GM06990 (cell line): ENCODE measurements around the gene OSBP2.

Source experiments
- DNase-seq: peaks from one replicate; pipeline ENCODE4 v3.0.0-alpha.2; 2011; ENCODE audit not compliant: insufficient read length; ENCODE audit errors: extremely low read depth
- H3K27me3 ChIP-seq: replicated peaks from 2 replicates; pipeline ENCODE4 v1.6.0; 2011; ENCODE audit warnings: low read length; ENCODE audit not compliant: control insufficient read depth, insufficient read depth
- H3K36me3 ChIP-seq: 2 replicates; pipeline ENCODE4 v1.5.1; 2011; ENCODE audit warnings: low read length; ENCODE audit not compliant: control insufficient read depth, insufficient read depth
- H3K4me3 ChIP-seq: replicated peaks from 2 replicates; pipeline ENCODE4 v1.5.1; 2011; ENCODE audit warnings: low read depth, mild to moderate bottlenecking, control low read depth, low read length
- CTCF ChIP-seq: IDR thresholded peaks from 2 replicates; pipeline ENCODE4 v1.5.1; 2011; ENCODE audit warnings: low read length, control low read depth, mild to moderate bottlenecking, inconsistent platforms; ENCODE audit not compliant: insufficient read depth, poor library complexity, severe bottlenecking

OSBP2 gene

GRCh38 chr22:30870451-30871345, 176.0 kb downstream of the OSBP2 start:
- no peak for TF ChIP-seq CTCF
- H3K27me3 ChIP-seq: no peaks in the 10 kb centered on the region; the same call in 1 of the 2 replicates
- H3K36me3 ChIP-seq: no peaks in the 10 kb centered on the region
- H3K4me3 ChIP-seq: no peak overlapping the region
- DNase-seq: no peak

GRCh38 chr22:30871391-30872284, 177.0 kb downstream of the OSBP2 start:
- no peaks in the 10 kb centered on the region; the same call in 1 of the 2 replicates for H3K27me3 ChIP-seq
- H3K4me3 ChIP-seq: no peak overlapping the region
- DNase-seq: no peak
- no peak for TF ChIP-seq CTCF
- no peaks in the 10 kb centered on the region for H3K36me3 ChIP-seq

GRCh38 chr22:30872285-30873041, 177.8 kb downstream of the OSBP2 start:
- TF ChIP-seq CTCF: no peak
- H3K36me3 ChIP-seq: no peaks in the 10 kb centered on the region
- no peak overlapping the region for H3K4me3 ChIP-seq
- no peaks in the 10 kb centered on the region; the same call in 1 of the 2 replicates for H3K27me3 ChIP-seq
- DNase-seq: no peak

- H3K27me3 ChIP-seq: no peaks in the 10 kb centered on the region; the same call in 1 of the 2 replicates
- H3K36me3 ChIP-seq: no peaks in the 10 kb centered on the region
- no peak overlapping the region for H3K4me3 ChIP-seq
- no peak for DNase-seq
- TF ChIP-seq CTCF: no peak
Observed at GRCh38 chr22:30873086-30873650, 178.5 kb downstream of the OSBP2 start.

- Histone ChIP-seq H3K4me3 (no peak overlapping the region), H3K27me3 (no peaks in the 10 kb centered on the region; the same call in 1 of the 2 replicates), H3K36me3 (no peaks in the 10 kb centered on the region)
- TF ChIP-seq CTCF: no peak
- no peak for DNase-seq
Observed at GRCh38 chr22:30873661-30874060, 179.0 kb downstream of the OSBP2 start.
